MM.1S (cell line): ENCODE data around the gene SNAPC1.

Source experiments
- EZH2 ChIP-seq: fragments of 300-600 bp; sonication (generic); optimal IDR thresholded peaks from 2 replicates; pipeline ENCODE3; 2017; ENCODE audit warnings: low read depth, mild to moderate bottlenecking, antibody characterized with exemption, low read length, mixed read lengths
- TF ChIP-seq, protein P1 (sequence below): fragments of 300-600 bp; sonication (generic); IDR thresholded peaks from 2 replicates; pipeline ENCODE4 v1.5.1; 2016; ENCODE audit warnings: antibody characterized with exemption, low read length, mixed read lengths

DNA sequence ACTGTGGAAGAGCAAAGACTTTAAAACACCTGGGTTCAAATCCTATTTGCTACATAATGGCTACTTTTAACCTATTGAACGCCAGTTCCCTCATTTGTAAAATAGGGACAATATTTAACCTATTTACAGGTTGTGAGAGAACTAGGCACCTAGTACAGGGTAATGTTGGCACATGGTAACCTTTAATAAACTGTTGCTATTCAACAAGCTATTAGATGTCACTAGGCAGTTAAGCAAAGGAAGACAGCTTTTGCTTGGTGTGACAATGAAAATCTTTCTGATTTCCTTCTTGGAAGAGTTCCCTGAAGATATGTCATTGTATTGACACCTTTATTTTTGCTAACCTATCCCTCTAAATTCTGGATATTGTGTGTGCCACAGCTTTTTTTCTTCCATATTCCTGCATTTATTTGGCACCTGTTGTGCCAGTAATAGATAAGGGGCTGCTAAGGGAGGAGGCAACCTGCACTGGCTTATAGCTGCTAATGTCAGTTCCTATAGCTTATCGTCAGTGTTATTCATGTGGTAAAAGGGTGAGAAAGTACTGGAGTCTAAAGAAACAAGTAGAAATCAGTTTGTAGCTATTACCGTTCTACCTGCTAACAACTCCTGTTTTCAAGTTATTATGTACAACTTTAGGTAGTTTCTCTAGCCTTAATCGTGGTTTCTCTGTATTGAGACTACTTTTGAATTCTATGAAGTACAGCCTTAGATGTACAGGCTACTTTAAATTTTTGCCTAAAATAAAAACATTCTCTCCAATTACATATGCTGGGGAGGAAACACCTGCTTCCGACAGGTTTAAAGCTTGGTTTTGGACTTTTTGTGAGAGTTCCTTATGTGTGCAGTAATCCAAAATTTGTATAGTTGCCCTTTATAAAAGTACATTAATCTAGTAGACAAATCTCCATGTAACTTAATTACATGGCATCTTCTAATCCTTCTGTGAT, 42.6 kb upstream of the SNAPC1 start:
- no peak for TF ChIP-seq EZH2
- TF ChIP-seq, protein P1, sequence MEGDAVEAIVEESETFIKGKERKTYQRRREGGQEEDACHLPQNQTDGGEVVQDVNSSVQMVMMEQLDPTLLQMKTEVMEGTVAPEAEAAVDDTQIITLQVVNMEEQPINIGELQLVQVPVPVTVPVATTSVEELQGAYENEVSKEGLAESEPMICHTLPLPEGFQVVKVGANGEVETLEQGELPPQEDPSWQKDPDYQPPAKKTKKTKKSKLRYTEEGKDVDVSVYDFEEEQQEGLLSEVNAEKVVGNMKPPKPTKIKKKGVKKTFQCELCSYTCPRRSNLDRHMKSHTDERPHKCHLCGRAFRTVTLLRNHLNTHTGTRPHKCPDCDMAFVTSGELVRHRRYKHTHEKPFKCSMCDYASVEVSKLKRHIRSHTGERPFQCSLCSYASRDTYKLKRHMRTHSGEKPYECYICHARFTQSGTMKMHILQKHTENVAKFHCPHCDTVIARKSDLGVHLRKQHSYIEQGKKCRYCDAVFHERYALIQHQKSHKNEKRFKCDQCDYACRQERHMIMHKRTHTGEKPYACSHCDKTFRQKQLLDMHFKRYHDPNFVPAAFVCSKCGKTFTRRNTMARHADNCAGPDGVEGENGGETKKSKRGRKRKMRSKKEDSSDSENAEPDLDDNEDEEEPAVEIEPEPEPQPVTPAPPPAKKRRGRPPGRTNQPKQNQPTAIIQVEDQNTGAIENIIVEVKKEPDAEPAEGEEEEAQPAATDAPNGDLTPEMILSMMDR: no peak
